Nucleus accumbens (tissue), 56 donors: Measurements from ENCODE around the gene LRRC40.
"Not testable (repeated sequence)": the region's sequence is repeated elsewhere in the genome, so short reads cannot be mapped to it uniquely, and the experiment has no call there.

ENCODE experiments used
- DNase-seq, 56 donors: peaks; one replicate each; lab custom pipeline; 2025; lab: John Stamatoyannopoulos, UW

LRRC40 gene

DNA sequence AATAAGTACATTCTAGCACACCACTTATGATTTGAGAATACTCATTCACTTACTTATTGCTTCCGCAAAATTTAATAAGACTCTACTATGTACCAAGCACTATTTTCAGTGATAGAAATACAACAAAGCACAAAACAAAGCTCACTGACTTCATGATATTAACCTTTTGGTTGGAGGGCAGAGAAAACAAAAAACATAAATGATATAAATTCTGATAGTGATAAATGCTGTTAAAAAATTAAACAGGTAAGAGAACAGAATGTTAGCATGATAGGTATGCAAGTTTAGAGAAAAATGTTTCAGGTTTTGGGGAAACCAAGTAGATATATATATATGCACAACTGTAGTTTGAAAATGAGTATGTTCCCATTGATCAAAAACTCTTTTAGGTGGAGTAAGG is 1.2 kb downstream of the LRRC40 start:
- DNase-seq, result no peak

DNA sequence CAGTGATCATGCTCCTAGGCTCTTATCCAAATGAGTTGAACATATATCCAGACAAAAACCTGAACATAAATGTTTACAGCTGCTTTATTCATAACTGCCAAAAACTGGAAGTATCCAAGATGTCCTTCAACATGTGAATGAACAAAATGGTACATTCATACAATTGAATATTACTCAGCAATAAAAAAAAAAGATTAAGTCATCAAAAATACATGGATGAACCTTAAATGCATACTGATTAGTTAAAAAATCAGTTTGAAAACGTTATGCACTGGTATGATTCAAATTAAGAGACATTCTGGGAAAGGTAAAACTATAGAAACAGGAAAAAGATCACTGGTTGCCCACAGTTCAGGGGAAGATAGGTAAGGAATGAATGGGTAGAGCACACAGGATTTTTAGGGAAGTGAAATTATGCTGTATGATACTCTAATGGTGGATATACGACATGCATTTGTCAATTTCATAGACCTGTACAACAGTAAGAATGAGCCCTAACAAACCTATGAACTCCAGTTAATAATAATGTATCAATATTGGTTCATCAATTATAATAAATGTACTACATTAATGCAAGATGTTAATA is 3.1 kb downstream of the LRRC40 start:
- DNase-seq, result no peak

DNA sequence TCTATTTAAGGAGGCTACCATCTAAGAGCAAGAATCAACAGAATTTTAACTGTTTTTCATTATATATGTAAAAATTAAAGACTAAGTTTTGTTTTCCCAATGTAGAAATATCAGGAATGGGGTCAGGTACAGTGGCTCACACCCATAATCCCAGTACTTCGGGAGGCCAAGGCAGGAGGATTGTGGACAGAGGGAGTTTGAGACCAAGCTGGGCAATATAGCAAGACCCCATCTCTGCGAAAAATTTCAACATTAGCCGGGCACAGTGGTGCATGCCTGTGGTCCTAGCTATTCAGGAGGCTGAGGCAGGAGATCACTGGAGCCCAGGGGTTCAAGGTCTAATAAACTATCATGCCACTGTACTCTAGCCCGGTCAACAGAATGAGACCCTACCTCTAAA is 5.3 kb downstream of the LRRC40 start:
- DNase-seq, result no peak

DNA sequence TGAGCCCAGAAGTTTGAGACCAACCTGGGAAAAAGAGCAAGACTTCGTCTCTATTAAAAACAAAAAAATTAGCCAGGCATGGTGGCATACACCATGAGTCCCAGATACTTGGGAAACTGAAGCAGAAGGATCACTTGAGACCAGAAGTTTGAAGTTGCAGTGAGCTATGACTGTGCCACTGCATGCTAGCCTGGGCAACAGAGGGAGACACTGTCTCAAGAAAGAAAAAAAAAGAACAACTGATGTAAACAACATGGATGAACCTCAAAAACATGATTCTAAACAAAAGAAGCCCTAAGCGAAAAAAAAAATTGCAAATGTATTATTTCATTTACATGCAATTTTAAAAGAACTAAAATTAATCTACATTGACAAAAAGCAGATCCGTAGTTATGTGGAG is 9.0 kb downstream of the LRRC40 start:
- no peak for DNase-seq

DNA sequence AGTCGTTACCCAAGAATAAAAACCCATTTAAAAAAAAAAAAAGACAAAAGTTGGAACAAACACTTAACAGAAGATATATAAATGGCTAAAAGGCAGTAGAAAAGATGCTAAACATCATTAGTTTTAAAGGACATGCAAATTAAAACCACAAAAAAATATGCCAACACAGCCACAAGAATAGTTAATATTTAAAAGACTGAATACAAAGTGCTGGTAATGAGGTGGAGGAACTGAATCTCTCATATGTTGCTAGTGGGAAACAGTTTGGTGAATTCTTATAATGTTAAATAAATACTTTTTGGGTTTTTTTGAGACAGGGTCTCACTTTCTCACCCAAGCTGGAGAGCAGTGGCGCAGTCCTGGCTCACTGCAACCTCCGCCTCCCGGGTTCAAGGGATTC is 10.0 kb downstream of the LRRC40 start:
- DNase-seq, result no peak

DNA sequence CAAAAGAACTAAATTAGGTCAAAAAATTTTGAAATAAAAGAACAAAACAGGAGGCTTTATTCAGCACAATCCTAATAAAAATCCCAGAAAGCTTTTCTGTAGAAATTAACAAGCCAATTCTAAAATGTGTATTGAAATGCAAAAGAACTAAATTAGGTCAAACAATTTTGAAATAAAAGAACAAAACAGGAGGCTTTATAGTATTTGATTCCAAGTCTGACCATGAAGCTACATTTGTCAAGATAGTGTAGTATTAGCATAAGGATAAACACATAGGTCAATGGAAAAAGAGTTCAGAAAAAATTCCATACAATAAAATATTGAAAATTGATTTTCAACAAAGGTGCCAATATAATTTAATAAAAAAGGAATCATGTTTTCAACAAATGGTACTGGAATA is 10.8 kb downstream of the LRRC40 start:
- DNase-seq, result no peak

DNA sequence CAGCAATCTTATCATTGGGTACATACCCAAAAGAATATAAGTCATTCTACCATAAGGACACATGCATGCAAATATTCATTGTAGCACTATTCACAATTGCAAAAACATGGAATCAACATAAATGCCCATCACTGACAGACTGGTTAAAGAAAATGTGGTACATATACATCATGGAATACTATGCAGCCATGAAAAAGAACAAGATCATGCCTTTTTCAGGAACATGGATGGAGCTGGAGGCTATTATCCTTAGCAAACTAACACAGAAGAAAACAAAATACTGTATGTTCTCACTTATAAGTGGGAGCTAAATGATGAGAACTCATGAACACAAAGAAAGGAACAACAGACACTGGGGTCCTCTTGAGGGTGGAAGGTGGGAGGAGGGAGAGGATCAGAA is 12.9 kb downstream of the LRRC40 start:
- DNase-seq, result not testable (repeated sequence)

DNA sequence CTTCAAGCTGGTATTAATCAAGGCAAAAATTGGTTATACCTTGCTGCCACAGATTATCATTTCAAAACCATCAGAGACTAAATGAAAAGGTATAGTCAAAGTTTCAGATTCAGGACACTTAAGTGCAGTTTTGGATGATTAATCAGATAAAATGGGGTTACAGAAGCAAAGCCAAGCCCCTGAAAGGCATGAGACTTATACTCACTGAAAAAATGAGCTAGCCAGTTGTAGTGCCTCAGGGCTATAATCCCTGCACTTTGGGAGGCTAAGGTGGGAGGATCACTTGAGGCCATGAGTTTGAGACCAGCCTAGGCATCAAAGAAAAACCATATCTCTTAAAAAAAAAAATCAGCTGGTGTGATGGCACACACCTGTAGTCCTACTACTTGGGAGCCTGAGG is 15.2 kb downstream of the LRRC40 start:
- no peak for DNase-seq

DNA sequence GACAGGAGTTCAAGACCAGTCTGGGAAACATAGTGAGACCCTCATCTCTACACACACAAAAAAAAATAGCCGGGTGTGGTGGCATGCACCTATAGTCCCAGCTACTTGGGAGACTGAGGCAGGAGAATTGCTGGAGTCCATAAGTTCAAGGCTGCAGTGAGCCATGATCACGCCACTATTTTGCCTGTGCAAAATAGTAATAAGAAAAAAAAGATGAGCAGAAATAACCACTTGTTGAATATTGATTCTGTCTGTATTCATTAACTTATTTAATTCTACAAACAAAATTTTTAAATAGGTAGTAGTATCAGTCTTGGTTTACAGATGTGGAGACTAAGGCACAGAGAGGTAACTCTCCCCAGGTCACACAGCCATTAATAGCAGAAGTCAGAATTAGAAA is 16.9 kb downstream of the LRRC40 start:
- DNase-seq, result no peak

DNA sequence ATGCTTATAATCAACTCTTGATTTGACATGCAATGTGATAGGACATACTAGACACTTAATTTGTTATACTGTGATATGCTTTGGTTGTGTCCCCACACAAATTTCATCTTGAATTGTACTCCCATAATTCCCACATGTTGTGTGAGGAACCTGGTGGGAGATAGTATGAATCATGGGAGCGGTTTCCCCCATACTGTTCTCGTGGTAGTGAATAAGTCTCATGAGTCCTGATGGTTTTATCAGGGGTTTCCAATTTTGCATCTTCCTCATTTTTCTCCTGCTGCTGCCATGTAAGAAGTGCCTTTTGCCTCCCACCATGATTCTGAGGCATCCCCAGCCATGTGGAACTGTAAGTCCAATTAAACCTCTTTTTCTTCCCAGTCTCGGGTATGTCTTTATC is 20.2 kb downstream of the LRRC40 start:
- DNase-seq, result not testable (repeated sequence)

DNA sequence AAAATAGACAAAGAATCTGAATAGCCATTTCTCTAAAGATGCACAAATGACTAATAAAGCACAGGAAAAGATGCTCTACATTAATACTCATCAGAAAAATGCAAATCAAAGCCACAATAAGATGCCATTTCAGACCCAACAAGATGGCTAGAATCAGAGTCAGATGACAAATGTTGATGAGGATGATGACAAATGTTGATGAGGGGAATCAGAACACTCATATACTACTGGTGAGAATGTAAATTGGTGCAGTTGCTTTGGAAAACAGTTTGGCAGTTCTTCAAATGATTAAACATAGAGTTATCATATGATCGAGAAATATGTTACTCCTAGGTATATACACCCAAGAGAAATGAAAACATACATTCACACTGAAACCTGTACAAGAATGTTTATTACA is 33.9 kb downstream of the LRRC40 start:
- no peak for DNase-seq

DNA sequence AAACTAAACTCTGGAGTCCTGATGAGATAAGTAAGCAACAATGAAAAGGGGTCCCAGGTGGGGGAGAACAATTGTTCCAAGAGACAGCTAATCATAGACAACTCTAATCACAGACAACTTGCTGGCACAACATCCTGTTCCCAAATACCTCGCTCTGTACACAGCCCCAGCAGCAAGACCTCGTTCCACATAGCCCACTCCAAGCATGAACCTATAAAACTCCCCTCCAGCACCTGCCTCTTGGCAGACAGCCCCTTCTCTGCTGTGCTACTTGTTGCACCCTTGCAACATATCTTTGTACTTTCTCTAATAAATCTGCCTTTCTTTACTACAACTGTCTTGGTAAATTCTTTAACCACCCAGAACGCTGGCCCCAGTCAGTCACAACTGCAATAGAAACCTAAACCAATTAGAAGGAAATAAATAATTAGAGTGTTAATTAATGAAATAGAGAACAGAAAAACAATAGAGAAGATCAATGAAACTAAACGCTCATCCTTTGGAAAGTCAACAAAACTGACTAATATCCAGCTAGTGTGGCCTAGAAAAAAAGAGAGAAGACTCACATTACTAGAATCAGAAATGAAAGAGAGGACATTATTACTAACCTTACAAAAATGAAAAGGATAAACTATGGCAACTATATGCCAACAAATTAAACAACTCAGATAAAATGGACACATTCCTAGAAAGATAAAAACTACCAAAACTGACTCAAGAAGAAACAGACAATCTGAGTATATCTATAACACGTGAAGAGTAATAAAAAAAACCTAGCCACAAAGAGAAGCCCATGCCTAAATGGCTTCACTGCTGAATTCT is 36.1 kb downstream of the LRRC40 start:
- no peak for DNase-seq

DNA sequence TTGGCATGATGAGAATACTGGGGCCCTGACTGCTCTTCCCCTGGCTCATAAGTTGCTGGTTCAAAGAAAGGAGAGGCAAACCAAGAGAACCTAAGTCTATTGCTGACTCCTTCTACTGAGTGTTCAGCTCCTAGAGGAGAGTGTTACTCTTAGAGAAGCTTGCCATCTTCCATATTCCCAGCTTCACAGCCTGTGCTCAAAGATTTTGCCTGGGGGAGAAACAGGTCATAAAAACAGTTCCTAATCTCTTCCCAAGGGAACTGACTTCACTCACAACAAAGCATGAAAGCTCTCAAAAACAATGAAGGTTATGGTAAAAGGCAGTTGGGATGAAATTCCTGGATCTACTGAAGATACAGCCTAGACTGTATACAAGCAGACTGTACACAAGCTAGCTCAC is 37.1 kb downstream of the LRRC40 start:
- no peak for DNase-seq

DNA sequence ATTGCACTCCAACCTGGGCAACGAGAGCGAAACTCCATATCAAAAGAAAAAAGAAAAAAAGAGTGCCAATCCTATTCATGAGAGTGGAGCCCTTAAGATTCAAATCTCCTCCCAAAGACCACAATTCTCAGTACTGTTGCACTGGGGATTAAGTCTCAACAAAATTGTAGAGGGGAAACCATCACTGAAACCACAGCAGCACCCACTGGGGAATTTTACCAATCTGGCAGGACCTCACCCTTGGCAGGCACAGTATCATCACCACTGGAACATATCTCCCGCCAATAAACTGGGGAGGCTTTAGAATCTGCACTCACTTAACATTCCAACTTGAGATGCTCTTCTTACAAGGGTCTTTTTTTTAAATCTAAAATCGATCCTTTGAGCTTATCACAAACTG is 41.0 kb downstream of the LRRC40 start:
- DNase-seq, result no peak

DNA sequence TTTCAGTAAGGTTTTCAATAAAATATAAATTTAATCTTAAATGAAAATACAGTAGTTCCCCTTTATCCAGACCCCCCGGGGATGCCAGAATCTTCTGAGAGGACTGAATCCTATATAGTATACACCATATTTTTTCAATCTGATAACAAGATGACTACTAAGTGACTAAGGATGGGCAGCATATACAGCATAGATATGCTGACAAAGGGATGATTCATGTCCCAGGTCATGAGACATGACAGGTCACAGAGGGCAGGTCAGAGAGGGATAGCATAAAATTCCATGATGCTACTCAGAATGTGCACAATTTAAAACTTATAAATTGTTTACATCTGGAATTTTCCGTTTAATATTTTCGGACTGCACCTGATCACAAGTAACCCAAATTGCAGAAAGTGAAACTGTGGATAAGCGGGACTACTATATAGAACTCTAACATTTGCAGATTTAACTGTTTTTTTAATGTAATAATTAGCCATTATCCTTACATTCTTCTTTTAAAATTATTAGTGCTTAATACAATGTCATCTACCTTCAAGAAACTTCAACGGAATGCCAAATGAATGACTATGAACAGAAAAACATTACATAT is 48.8 kb downstream of the LRRC40 start:
- no peak for DNase-seq

DNA sequence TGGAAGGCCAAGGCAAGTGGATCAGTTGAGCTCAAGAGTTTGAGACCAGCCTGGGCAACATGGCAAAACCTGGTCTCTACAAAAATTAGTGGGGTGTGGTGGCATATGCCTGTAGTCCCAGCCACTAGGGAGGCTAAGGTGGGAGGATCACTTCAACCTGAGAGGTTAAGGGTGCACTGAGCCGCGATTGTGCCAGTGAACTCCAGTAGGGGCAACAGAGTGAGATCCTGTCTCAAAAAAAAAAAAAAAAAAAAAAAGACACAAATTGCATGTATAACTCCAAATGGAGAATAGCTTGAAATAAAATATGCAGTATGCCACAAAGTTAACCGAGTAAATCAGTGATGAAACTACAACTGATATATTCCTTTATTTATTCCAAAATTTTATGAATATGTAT is 51.6 kb downstream of the LRRC40 start:
- no peak for DNase-seq

DNA sequence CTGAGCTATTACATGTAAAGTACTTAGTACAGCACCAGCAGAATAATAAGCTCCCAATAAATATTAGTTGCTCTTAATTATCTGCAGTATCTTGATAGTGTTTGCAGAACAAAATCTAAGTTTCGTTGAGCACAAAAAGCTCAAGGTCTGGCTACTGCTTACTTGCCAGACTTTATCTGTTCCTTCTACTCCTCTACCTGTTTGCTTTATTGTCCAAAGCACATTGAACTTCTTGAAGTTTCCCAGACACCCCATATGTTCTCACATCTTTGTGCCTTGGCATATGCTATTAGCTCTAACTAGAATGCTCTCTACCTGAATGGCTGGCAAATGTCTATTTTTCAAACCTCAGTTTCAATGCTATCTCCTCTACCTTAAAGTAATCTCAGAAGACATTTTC is 54.9 kb downstream of the LRRC40 start:
- no peak for DNase-seq

DNA sequence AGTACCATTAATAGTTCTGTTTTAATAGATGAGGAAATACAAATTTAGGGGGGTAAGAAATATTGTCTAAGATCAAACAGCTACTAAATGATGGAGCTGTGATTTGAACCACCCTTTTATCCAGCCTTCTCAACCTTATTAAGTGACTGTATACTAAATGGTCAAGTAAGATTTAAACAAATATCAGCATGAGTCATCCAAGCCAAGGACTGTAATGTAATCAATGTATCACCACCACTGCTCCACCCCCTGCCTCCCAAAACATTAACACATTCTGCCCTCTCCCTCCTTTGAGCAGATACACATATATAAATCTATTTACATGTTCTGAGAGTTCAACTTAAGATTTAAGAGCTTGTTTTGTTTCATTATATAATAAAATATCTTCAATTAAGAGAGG is 58.9 kb downstream of the LRRC40 start:
- DNase-seq, result no peak

DNA sequence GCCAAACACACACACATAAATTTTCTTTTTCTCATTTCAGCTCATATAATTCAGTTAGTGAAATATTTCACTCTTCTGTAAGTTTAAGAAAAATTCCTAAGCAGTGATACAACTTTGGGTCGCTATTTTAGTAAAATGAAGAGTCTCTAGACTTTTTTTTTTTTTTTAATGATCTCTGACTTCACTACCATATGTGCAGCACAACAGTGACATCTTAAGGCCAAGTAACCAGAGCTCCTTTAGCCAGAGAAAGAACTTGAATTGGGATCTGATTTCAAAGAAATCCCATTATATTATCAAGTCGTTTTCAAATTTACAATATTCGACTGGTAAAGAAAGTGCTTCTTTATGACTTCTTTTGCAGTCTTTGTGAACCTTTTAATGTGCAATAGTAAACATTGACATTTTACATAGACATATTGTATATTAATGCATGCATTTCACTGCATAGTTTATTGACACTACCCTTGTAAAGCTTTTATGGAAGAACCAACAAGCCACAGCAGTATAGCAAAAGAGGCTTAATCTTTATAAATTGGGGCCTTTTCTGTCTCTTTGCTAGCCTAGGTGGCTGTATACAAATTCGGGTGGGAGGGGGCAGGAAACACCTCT is 62.2 kb downstream of the LRRC40 start:
- DNase-seq, result no peak

DNA sequence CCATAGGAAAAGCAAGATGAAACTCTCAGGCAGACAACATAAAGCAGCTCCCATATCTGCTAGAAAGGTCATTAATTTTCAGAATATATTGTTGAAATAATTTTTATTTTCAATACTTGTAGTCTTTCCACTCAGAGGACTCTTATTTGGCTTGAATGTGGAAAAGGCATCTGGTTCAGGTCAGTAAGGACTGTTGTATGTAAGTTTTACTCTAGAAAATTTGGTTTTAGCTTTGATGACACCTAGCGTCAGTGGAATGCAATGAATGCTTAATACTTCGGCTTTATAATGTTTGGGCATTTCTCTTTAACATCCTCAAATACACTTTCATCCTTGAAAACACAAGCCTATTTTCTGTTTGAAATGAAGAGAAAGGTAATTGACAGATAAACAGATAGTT is 63.3 kb downstream of the LRRC40 start:
- DNase-seq, result no peak

DNA sequence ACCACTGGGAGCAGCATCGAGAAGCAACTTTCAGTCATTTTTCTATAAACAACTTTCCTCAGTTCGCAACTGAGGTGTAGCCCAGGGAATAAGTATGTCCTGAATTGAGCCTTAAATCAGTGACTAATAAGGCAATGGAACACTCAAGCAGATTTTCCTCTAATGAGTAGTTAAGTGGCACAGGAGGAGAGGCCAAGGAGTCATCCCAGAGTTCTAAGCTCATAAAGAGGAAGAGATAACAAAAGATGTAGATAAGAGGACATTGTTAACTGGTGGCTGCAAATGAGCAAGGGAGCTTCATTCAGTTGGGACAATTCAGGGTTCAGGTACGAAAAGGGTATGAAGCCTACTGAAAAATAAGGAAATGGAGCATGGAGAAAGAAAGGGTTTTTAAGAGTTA is 64.5 kb downstream of the LRRC40 start:
- DNase-seq, result no peak

DNA sequence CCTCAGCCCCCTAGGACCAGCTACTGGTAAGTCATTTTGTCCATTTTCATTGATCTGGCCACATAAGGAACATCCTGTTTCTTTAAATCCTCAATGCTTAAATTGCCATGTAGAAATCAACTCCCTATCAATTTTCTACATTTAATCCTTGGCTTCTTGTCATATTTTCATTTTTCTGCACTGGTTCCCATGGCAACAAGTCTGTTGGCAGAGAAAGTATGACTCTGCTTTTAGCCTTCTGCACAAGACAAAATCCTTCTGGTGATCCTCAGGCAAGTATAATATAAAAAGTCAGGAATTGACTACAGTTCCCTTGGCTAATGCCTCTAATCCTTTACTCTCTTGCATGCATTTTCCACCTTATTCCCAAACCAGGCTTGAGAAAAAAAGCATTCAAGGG is 65.0 kb downstream of the LRRC40 start:
- peak in 4 of 56 donors; percentile 7 to 25 (median 10) for DNase-seq
